Adrenal gland (tissue), 12 donors: Measurements from ENCODE around the gene APOA5. TPM values are rescaled to one million over a fixed set of nuclear protein-coding genes. Genes with fewer than 3 reads are reported as not detected.
"Not testable (repeated sequence)": the region's sequence is repeated elsewhere in the genome, so short reads cannot be mapped to it uniquely, and the experiment has no call there.

Experiments used
- DNase-seq, 7 donors: peaks; one replicate each; pipeline ENCODE4 v3.0.0-alpha.2; 2019 to 2020
- H3K27ac ChIP-seq, 5 donors: fragments of 200-600 bp; sonication (generic) in 4 of 5; 1 replicate in 3 of 5; 2 replicates in 2 of 5; pipeline versions ENCODE4 v1.5.1 to v1.8.0; 2016 to 2020; ENCODE audit warnings: mild to moderate bottlenecking in 1 of 5
- H3K27me3 ChIP-seq: fragments of 200-600 bp; 2 replicates; pipeline ENCODE4 v1.8.0; 2021
- H3K36me3 ChIP-seq, 2 donors: fragments of 200-600 bp; replicated peaks in 1 of 2; 1 replicate in 1 of 2; 2 replicates in 1 of 2; pipeline versions ENCODE4 v1.5.1 to v1.8.0; 2018 to 2022
- H3K4me1 ChIP-seq, 2 donors: fragments of 200-600 bp; replicated peaks in 1 of 2; 1 replicate in 1 of 2; 2 replicates in 1 of 2; pipeline versions ENCODE4 v1.5.1 to v1.8.0; 2018 to 2021
- H3K4me3 ChIP-seq, 4 donors: fragments of 200-600 bp; sonication (generic) in 3 of 4; one replicate each; pipeline ENCODE4 v1.5.1; 2016 to 2018
- H3K9me3 ChIP-seq, 3 donors: fragments of 200-600 bp; sonication (generic) in 1 of 3; replicated peaks in 1 of 3; 1 replicate in 2 of 3; 2 replicates in 1 of 3; pipeline versions ENCODE4 v1.5.1 to v1.8.0; 2016 to 2021
- CTCF ChIP-seq, 6 experiments: fragments of 450-650 bp in 4 of 6; fragments of 200-600 bp in 2 of 6; sonication (generic) in 1 of 6; IDR thresholded peaks; 1 replicate in 5 of 6; 2 replicates in 1 of 6; pipeline versions ENCODE4 v1.5.1 to v1.8.0; 2016 to 2021; ENCODE audit warnings: antibody characterized with exemption in 6 of 6, mild to moderate bottlenecking in 2 of 6, moderate library complexity in 1 of 6
- POLR2A ChIP-seq, 2 donors: fragments of 450-650 bp; IDR thresholded peaks; one replicate each; pipeline ENCODE4 v1.6.1; 2017; ENCODE audit warnings: antibody characterized with exemption in 2 of 2, mild to moderate bottlenecking in 2 of 2, moderate library complexity in 1 of 2
- WGBS, 4 donors: extraction: QIAGEN DNeasy Blood & Tissue Kit in 2 of 4; methylation state at CpG; one replicate each; pipeline versions ENCODE4 v1.1.5 to v1.1.7; 2013 to 2017; 5-methylcytosine and 5-hydroxymethylcytosine counted together
- intact Hi-C, 2 donors: fragments of 100-400 bp; cut with DNase I; formaldehyde crosslinking; loops; one replicate each; pipeline versions ENCODE4 v1.14.1 to v1.15.0; 2022 to 2023
- polyA plus RNA-seq, 3 donors: library from polyadenylated mRNA; stranded (reverse); fragments of 200-250 nt in 2 of 3; fragments of 350-450 nt in 1 of 3; fragmentation: Illumina TruSeq in 1 of 3; extraction: RNeasy Lipid Tissue Mini Kit (QIAGEN cat#74804) in 1 of 3; gene quantifications; one replicate each; pipeline ENCODE4 v1.2.3, GENCODE V29; 2013 to 2014
- total RNA-seq, 9 donors: library from RNA; depleted of rRNA in 4 of 9; stranded (reverse); fragments of >200 nt in 4 of 9; fragments of 120-200 nt in 1 of 9; fragmentation: NEBNext Ultra II Directional in 1 of 9; extraction: Animal tissue kit (Norgen Biotek cat#: 25700) in 1 of 9; gene quantifications; one replicate each; pipeline versions ENCODE4 v1.1.0 to v1.2.4, GENCODE V29; 2013 to 2023
- donor health status: healthy with polysubstance abuse.
- donor health status: Bipolar disorder and iron deficiency.
- donor health status: DM: yes; HTN: yes; CAD: no.
- donor health status: DM: no; HTN: no; CAD: no.
- donor health status: DM: no; HTN: no; CAD: no.
- donor health status: DM: yes; HTN: yes; CAD: no.

Gene APOA5
- total and polyA plus RNA-seq, 12 donors = 0.11 to 0.54 (median 0.11) TPM; not detected in 9

DNA sequence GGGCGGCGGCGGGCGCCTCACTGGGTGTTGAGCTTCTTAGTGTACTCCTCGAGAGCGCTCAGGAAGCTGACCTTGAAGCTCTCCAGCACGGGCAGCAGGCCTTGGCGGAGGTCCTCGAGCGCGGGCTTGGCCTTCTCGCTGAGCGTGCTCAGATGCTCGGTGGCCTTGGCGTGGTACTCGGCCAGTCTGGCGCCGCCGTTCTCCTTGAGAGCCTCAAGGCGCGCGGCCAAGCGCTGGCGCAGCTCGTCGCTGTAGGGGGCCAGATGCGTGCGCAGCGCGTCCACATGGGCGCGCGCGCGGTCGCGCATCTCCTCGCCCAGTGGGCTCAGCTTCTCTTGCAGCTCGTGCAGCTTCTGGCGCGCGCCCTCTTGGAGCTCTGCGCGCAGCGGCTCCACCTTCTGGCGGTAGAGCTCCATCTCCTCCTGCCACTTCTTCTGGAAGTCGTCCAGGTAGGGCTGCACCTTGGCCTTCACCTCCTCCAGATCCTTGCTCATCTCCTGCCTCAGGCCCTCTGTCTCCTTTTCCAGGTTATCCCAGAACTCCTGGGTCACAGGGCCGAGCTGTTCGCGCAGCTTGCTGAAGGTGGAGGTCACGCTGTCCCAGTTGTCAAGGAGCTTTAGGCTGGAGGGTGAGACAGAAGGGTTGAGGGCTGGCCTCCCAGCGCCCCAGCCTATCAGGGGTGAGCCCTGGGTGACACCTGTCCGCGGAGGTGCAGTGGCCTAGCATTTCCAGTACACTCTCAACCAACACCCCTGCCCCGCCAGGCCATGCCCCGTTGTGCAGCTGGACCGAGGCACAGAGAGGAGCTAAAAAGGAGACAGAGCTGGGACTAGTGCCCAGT lies 44.3 kb upstream of the APOA5 start:
- Histone ChIP-seq H3K4me3 (peak overlapping the region in 1 of 4 donors; percentile 44), H3K27ac (peak overlapping the region in 3 of 5 donors; percentile 14 to 73 (median 56)), H3K27me3 (no peaks in the 10 kb centered on the region), H3K36me3 (no peaks in the 10 kb centered on the region), H3K9me3 (no peaks in the 10 kb centered on the region), H3K4me1 (peaks cover 9 to 17% of the 10 kb centered on the region in 2 donors)
- TF ChIP-seq POLR2A (IDR thresholded peaks at IDR 0.05) = no peak
- peak; percentile 11 to 53 (median 37) for TF ChIP-seq CTCF (IDR thresholded peaks at IDR 0.05)
- intact Hi-C loops = loop anchor here in 1 of 2 donors (5.0 kb wide), 1 partner anchor 44 kb away; the partner anchor contains the start of gene APOA5
- 8 to 33% (median 15%) methylated on average over 17 to 57 of the region's 57 CpGs for WGBS, 4 donors
- peak; percentile 76 to 91 (median 86) for DNase-seq

GRCh38 chr11:116835042-116835772 lies 43.5 kb upstream of the APOA5 start:
- no peak for DNase-seq
- Histone ChIP-seq H3K4me3 (peak overlapping the region in 1 of 4 donors; percentile 44), H3K27ac (peak overlapping the region in 3 of 5 donors; percentile 14 to 73 (median 56)), H3K9me3 (no peaks in the 10 kb centered on the region), H3K4me1 (peaks cover 9 to 17% of the 10 kb centered on the region in 2 donors), H3K36me3 (no peaks in the 10 kb centered on the region), H3K27me3 (no peaks in the 10 kb centered on the region)
- 42 to 68% (median 47%) methylated on average over 18 to 28 of the region's 28 CpGs for WGBS, 4 donors
- no peak for TF ChIP-seq CTCF (IDR thresholded peaks at IDR 0.05)
- TF ChIP-seq POLR2A (IDR thresholded peaks at IDR 0.05) = no peak
- intact Hi-C loops = loop anchor here in 1 of 2 donors (5.0 kb wide), 1 partner anchor 43 kb away; the partner anchor contains the start of gene APOA5

DNA sequence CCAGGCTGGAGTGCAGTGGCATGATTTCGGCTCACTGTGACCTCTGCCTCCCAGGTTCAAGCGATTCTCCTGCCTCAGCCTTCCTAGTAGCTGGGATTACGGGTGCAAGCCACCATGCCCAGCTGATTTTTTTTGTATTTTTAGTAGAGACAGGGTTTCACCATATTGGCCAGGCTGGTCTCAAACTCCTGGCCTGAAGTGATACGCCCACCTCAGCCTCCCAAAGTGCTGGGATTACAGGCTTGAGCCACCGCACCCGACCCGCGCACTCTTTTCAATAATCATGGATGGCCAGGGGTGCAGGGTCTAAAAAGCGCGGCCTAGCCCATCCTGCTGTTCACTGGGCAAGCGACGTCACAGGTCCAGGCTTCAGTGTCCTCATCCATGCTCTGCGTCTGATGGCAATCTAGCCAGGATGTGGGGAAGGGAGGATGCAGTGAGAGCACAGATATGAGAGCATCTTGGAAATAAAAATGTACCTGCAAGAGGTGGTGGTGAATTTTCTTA lies 42.9 kb upstream of the APOA5 start:
- not testable (repeated sequence) for H3K36me3 ChIP-seq, H3K9me3 ChIP-seq, DNase-seq, H3K27ac ChIP-seq, H3K27me3 ChIP-seq, H3K4me3 ChIP-seq
- H3K4me1 ChIP-seq = peaks cover 9 to 17% of the 10 kb centered on the region in 2 donors
- WGBS, 4 donors = 79 to 93% (median 83%) methylated on average over 11 to 13 of the region's 13 CpGs
- intact Hi-C loops = loop anchor here in 1 of 2 donors (5.0 kb wide), 1 partner anchor 42 kb away; the partner anchor contains the start of gene APOA5

DNA sequence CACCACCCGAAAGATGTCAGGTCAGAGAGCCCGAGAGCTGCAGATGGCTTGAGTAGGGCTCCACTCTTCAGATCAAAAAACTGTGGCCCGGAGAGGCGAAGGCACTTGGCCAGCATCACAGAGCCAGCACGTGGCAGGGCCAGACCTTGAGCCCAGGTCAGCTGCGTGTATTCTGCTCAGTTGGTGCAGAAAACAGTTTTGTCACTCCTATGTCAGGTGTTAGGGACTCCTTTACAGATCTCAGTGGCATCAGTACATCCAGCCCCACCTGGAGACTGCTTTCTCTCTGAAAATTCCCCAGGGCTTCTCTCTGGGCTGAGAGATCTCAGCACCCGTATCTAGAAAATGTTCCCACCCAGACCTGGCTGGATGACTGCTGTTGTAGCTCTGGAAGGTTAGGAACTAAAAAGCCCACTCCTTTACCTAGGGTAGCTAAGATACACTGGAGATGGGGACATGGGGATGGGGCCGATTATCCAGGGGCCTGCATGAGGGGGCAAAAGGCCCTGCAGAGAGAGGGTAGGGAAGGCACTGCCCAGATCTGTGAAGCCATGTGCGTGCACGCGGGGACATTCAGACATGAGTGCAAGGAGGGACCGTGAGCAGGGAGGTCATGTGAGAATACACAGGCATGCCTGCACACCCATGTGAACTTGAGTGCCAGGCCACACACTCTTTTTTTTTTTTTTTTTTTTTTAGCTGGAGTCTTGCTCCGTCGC lies 42.3 kb upstream of the APOA5 start:
- Histone ChIP-seq H3K27me3 (no peaks in the 10 kb centered on the region), H3K4me1 (peaks cover 9 to 17% of the 10 kb centered on the region in 2 donors), H3K9me3 (no peaks in the 10 kb centered on the region), H3K36me3 (no peaks in the 10 kb centered on the region), H3K27ac (no peak overlapping the region), H3K4me3 (no peak overlapping the region)
- WGBS, 4 donors = 77 to 85% (median 84%) methylated on average over 10 to 14 of the region's 14 CpGs
- no peak for TF ChIP-seq POLR2A (IDR thresholded peaks at IDR 0.05)
- no peak for TF ChIP-seq CTCF (IDR thresholded peaks at IDR 0.05)
- peak in 2 of 7 donors; percentile 21 to 37 for DNase-seq
- intact Hi-C loops = no loop called here
